ENCODE measurements around the gene BTBD6.

Gene BTBD6

DNA sequence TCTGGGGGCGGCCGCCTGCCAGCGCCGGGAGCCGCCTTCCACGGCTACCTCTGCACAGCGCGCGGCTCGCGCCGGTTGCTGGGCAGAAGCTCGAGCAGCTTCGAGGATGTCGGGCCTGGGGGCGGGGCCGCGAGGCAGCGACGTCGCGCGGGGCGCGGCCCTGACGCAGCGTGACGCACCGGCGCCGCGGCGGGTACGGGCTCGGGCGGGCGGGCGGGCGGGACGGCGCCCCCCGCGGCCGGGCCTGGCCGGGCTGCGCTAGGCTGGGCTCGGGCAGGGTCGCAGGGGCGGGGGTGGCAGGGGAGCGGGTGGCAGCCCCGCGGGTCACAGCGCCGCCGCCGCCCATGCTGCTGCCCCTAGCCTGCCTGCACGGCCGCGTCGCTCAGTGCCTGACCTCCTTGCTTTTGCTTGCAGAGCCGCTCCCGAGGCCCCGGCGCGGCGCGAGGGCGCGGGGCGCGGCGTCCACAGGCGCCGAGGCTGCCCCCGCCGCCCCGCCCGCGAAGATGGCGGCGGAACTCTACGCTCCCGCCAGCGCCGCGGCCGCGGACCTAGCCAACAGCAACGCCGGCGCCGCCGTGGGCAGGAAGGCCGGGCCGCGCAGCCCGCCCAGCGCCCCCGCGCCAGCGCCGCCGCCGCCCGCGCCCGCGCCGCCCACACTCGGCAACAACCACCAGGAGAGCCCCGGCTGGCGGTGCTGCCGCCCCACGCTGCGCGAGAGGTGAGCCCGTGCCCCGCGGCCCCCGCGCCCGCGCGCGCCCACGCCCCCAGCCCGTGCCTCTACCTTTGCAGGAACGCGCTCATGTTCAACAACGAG, at the start of gene BTBD6:
Gene BTBD6, plus strand, starts transcription at position 166 of the 814 bp plus-strand sequence. Its CDS starts 179 bp downstream, at position 345.
- no peak for TF ChIP-seq CTCF (conservative IDR thresholded peaks at IDR 0.05; ENCODE audit: low read depth, low read length)
- no peaks in the 10 kb centered on the region for H4K20me1 ChIP-seq (ENCODE audit: insufficient read depth)
- H3K27me3 ChIP-seq (ENCODE audit: insufficient read depth, low read depth): no peaks in the 10 kb centered on the region
- peaks cover 3% of the 10 kb centered on the region for H3K4me1 ChIP-seq (ENCODE audit: low read depth, poor library complexity, severe bottlenecking)
- H3K79me2 ChIP-seq (ENCODE audit: insufficient read depth, low read depth): no peaks in the 10 kb centered on the region
- no peaks in the 10 kb centered on the region for H3K36me3 ChIP-seq (ENCODE audit: insufficient read depth)
- peak within 1 kb of the TSS; percentile 61 for H2AFZ ChIP-seq (ENCODE audit: low read depth)
- 0 out of 2 replicates have a peak within 1 kb of the TSS, but pooled peaks have one; percentile 9 for H3K9ac ChIP-seq
- no peak within 1 kb of the TSS for H3K4me3 ChIP-seq (IDR thresholded peaks at IDR 0.05; ENCODE audit: insufficient read depth, low read depth, low read length)
- peak within 1 kb of the TSS; percentile 68 for H3K4me2 ChIP-seq
- H3K27ac ChIP-seq: no peak within 1 kb of the TSS

GRCh38 chr14:105198588-105198987, 49.7 kb upstream of the BTBD6 start:
- Histone ChIP-seq H3K4me3 (IDR thresholded peaks at IDR 0.05; ENCODE audit: insufficient read depth, low read depth, low read length) (no peak overlapping the region), H4K20me1 (ENCODE audit: insufficient read depth) (no peaks in the 10 kb centered on the region), H3K27ac (no peak overlapping the region), H3K9ac (no peak overlapping the region), H3K27me3 (ENCODE audit: insufficient read depth, low read depth) (peaks cover 18% of the 10 kb centered on the region), H3K4me2 (no peak overlapping the region), H2AFZ (ENCODE audit: low read depth) (no peak overlapping the region), H3K4me1 (ENCODE audit: low read depth, poor library complexity, severe bottlenecking) (peaks cover 4% of the 10 kb centered on the region), H3K79me2 (ENCODE audit: insufficient read depth, low read depth) (no peaks in the 10 kb centered on the region), H3K36me3 (ENCODE audit: insufficient read depth) (no peaks in the 10 kb centered on the region)
- TF ChIP-seq CTCF (conservative IDR thresholded peaks at IDR 0.05; ENCODE audit: low read depth, low read length): no peak

DNA sequence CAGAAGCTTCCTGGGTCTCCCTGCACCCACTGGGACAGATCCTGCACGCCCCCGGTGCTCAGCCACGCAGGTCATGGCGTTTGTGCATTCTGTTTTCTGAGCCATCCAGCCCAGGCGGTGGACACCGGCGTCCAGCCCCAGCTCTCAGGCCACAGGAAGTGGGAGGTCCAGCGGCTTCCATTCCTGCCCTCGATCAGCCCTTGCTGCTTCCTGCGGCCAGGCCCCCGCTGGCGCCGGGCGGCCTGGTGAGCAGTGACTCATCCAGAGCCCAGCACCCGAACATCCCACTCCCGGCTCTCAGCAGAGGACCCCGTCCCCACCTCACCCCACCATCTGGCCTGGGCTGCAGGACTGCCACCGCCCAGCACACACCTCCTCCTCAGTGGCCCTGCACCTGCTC, 49.2 kb upstream of the BTBD6 start:
- Histone ChIP-seq H2AFZ (ENCODE audit: low read depth) (no peak overlapping the region), H3K36me3 (ENCODE audit: insufficient read depth) (no peaks in the 10 kb centered on the region), H3K4me3 (IDR thresholded peaks at IDR 0.05; ENCODE audit: insufficient read depth, low read depth, low read length) (no peak overlapping the region), H3K79me2 (ENCODE audit: insufficient read depth, low read depth) (no peaks in the 10 kb centered on the region), H3K4me1 (ENCODE audit: low read depth, poor library complexity, severe bottlenecking) (peaks cover 4% of the 10 kb centered on the region), H3K9ac (no peak overlapping the region), H4K20me1 (ENCODE audit: insufficient read depth) (no peaks in the 10 kb centered on the region), H3K4me2 (no peak overlapping the region), H3K27ac (no peak overlapping the region), H3K27me3 (ENCODE audit: insufficient read depth, low read depth) (peaks cover 12% of the 10 kb centered on the region)
- TF ChIP-seq CTCF (conservative IDR thresholded peaks at IDR 0.05; ENCODE audit: low read depth, low read length): no peak

DNA sequence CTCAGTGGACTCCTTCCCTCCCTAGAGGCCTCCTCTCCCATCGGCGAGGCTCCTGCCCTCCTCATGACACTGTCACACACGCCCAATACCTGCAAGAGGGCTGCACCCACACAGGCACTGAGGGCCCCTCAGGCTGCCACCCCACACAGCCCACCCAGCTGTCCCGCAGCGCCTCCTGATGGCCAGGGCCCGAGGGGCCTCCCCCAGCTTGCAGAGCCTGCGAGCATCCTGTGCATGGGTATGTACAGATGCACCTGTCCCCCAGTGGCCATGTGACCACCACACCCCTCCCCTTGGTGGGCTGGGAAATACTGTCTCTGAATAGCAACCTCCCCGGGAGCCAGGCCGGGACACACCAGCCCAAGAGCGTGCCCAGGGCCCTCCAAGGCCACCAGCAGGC, 48.3 kb upstream of the BTBD6 start:
- Histone ChIP-seq H4K20me1 (ENCODE audit: insufficient read depth) (no peaks in the 10 kb centered on the region), H3K4me2 (no peak overlapping the region), H2AFZ (ENCODE audit: low read depth) (no peak overlapping the region)

More for the DNA sequence above, 48.3 kb upstream of the BTBD6 start:
- H3K4me1 ChIP-seq (ENCODE audit: low read depth, poor library complexity, severe bottlenecking): no peaks in the 10 kb centered on the region
- no peak overlapping the region for H3K4me3 ChIP-seq (IDR thresholded peaks at IDR 0.05; ENCODE audit: insufficient read depth, low read depth, low read length)
- H3K79me2 ChIP-seq (ENCODE audit: insufficient read depth, low read depth): no peaks in the 10 kb centered on the region
- no peak for TF ChIP-seq CTCF (conservative IDR thresholded peaks at IDR 0.05; ENCODE audit: low read depth, low read length)
- H3K27me3 ChIP-seq (ENCODE audit: insufficient read depth, low read depth): peaks cover 8% of the 10 kb centered on the region
- no peaks in the 10 kb centered on the region for H3K36me3 ChIP-seq (ENCODE audit: insufficient read depth)
- H3K9ac ChIP-seq: no peak overlapping the region
- H3K27ac ChIP-seq: no peak overlapping the region
